Hepatocyte (in vitro differentiated cells): ENCODE data around the gene KRT35. TPM values are rescaled to one million over a fixed set of nuclear protein-coding genes. Genes with fewer than 3 reads are reported as not detected.

ENCODE experiments used
- DNase-seq: peaks from one replicate; pipeline ENCODE4 v3.0.0-alpha.2; 2016; ENCODE audit warnings: low spot score
- H2AFZ ChIP-seq: fragments of 200-600 bp; sonication (generic); 2 replicates; pipeline ENCODE4 v1.6.0; 2016; ENCODE audit warnings: antibody characterized with exemption, mild to moderate bottlenecking
- H3K27ac ChIP-seq: fragments of 200-600 bp; sonication (generic); 2 replicates; pipeline ENCODE4 v1.5.1; 2016; ENCODE audit warnings: mild to moderate bottlenecking
- H3K27me3 ChIP-seq: fragments of 200-600 bp; sonication (generic); 2 replicates; pipeline ENCODE4 v1.6.1; 2016
- H3K36me3 ChIP-seq: fragments of 200-600 bp; sonication (generic); replicated peaks from 2 replicates; pipeline ENCODE4 v1.5.1; 2016; ENCODE audit warnings: low read depth; ENCODE audit not compliant: insufficient read depth
- H3K4me1 ChIP-seq: fragments of 200-600 bp; sonication (generic); 2 replicates; pipeline ENCODE4 v1.5.1; 2016; ENCODE audit warnings: mild to moderate bottlenecking, moderate library complexity; ENCODE audit not compliant: insufficient read depth
- H3K4me2 ChIP-seq: fragments of 200-600 bp; sonication (generic); 2 replicates; pipeline ENCODE4 v1.6.0; 2016
- H3K4me3 ChIP-seq: fragments of 200-600 bp; sonication (generic); 2 replicates; pipeline ENCODE4 v1.5.1; 2016; ENCODE audit warnings: mild to moderate bottlenecking
- H3K79me2 ChIP-seq: fragments of 200-600 bp; sonication (generic); 2 replicates; pipeline ENCODE4 v1.6.0; 2017; ENCODE audit warnings: mild to moderate bottlenecking
- H3K9me2 ChIP-seq: fragments of 200-600 bp; sonication (generic); replicated peaks from 2 replicates; pipeline ENCODE4 v1.6.0; 2017; ENCODE audit warnings: mild to moderate bottlenecking; ENCODE audit not compliant: insufficient read depth
- H3K9me3 ChIP-seq: fragments of 200-600 bp; sonication (generic); 2 replicates; pipeline ENCODE4 v1.5.1; 2016; ENCODE audit warnings: low read depth, mild to moderate bottlenecking
- H4K20me1 ChIP-seq: fragments of 200-600 bp; sonication (generic); 2 replicates; pipeline ENCODE4 v1.6.0; 2016; ENCODE audit warnings: mild to moderate bottlenecking; ENCODE audit not compliant: insufficient read depth, poor library complexity, severe bottlenecking
- CTCF ChIP-seq: fragments of 200-600 bp; sonication (generic); IDR thresholded peaks from 2 replicates; pipeline ENCODE4 v1.5.1; 2016; ENCODE audit warnings: antibody characterized with exemption, mild to moderate bottlenecking; ENCODE audit not compliant: poor library complexity
- EZH2 ChIP-seq: fragments of 200-600 bp; sonication (generic); IDR thresholded peaks from 2 replicates; pipeline ENCODE4 v1.6.1; 2016; ENCODE audit warnings: antibody characterized with exemption, mild to moderate bottlenecking, borderline replicate concordance
- EZH2phosphoT487 ChIP-seq: fragments of 200-600 bp; sonication (generic); IDR thresholded peaks from one replicate; pipeline ENCODE4 v1.6.1; 2018; ENCODE audit warnings: antibody characterized with exemption, mild to moderate bottlenecking, low read depth, moderate library complexity; ENCODE audit not compliant: unreplicated experiment, severe bottlenecking
- WGBS: methylation state at CpG from one replicate; pipeline ENCODE4 v1.1.6; 2016; ENCODE audit warnings: low lambda C conversion rate; ENCODE audit errors: missing lambda C conversion rate; 5-methylcytosine and 5-hydroxymethylcytosine counted together
- polyA plus RNA-seq: library from polyadenylated mRNA; unstranded; fragments of >200 nt; fragmentation: Nextera tagmentation; extraction: Ambion mirVana; gene quantifications from 2 replicates; pipeline ENCODE4 v1.2.1, GENCODE V29; 2016
- total RNA-seq: library from RNA; depleted of rRNA; stranded (reverse); fragments of >200 nt; gene quantifications from 2 replicates; pipeline ENCODE4 v1.2.3, GENCODE V29; 2014

Gene KRT35
- total and polyA plus RNA-seq, 2 experiments from 2014 or later: not detected

GRCh38 chr17:41500131-41500911 lies 19.4 kb upstream of the KRT35 start:
- H3K9me3 ChIP-seq: no peaks in the 10 kb centered on the region
- no peak overlapping the region for H2AFZ ChIP-seq
- WGBS: 71% methylated on average over 15 of the region's 15 CpGs
- DNase-seq: peak; percentile 60
- no peaks in the 10 kb centered on the region for H3K4me1 ChIP-seq
- H3K27me3 ChIP-seq: no peaks in the 10 kb centered on the region
- no peaks in the 10 kb centered on the region for H4K20me1 ChIP-seq
- H3K9me2 ChIP-seq: no peaks in the 10 kb centered on the region
- no peaks in the 10 kb centered on the region for H3K36me3 ChIP-seq
- no peak overlapping the region for H3K4me2 ChIP-seq
- no peak overlapping the region for H3K27ac ChIP-seq
- H3K79me2 ChIP-seq: no peaks in the 10 kb centered on the region
- H3K4me3 ChIP-seq: no peak overlapping the region
- TF ChIP-seq CTCF: no peak
- TF ChIP-seq EZH2: no peak
- no peak for TF ChIP-seq EZH2phosphoT487

GRCh38 chr17:41499714-41500113 lies 18.8 kb upstream of the KRT35 start:
- DNase-seq: no peak
- Histone ChIP-seq H4K20me1 (no peaks in the 10 kb centered on the region), H3K9me2 (no peaks in the 10 kb centered on the region), H3K4me2 (no peak overlapping the region), H3K27ac (no peak overlapping the region), H3K4me3 (no peak overlapping the region), H3K27me3 (no peaks in the 10 kb centered on the region), H3K79me2 (no peaks in the 10 kb centered on the region), H3K36me3 (no peaks in the 10 kb centered on the region), H3K9me3 (no peaks in the 10 kb centered on the region), H3K4me1 (no peaks in the 10 kb centered on the region), H2AFZ (no peak overlapping the region)
- WGBS: 90% methylated on average over 5 of the region's 5 CpGs
- TF ChIP-seq EZH2: no peak

GRCh38 chr17:41498276-41498675 lies 17.3 kb upstream of the KRT35 start:
- Histone ChIP-seq H3K9me3 (no peaks in the 10 kb centered on the region), H4K20me1 (no peaks in the 10 kb centered on the region), H3K27ac (no peak overlapping the region), H3K79me2 (no peaks in the 10 kb centered on the region), H3K9me2 (no peaks in the 10 kb centered on the region), H3K27me3 (no peaks in the 10 kb centered on the region), H3K4me3 (no peak overlapping the region), H3K4me1 (peaks cover 2% of the 10 kb centered on the region), H3K36me3 (no peaks in the 10 kb centered on the region), H2AFZ (no peak overlapping the region), H3K4me2 (no peak overlapping the region)
- DNase-seq: no peak
- WGBS: 75% methylated on average over 6 of the region's 6 CpGs
- TF ChIP-seq EZH2phosphoT487: no peak
- no peak for TF ChIP-seq CTCF

GRCh38 chr17:41496803-41497484 lies 16.0 kb upstream of the KRT35 start:
- Histone ChIP-seq H3K4me2 (no peak overlapping the region), H4K20me1 (no peaks in the 10 kb centered on the region), H3K27ac (no peak overlapping the region), H3K27me3 (no peaks in the 10 kb centered on the region), H3K79me2 (no peaks in the 10 kb centered on the region), H2AFZ (no peak overlapping the region), H3K36me3 (no peaks in the 10 kb centered on the region), H3K4me1 (peaks cover 8% of the 10 kb centered on the region), H3K9me2 (no peaks in the 10 kb centered on the region), H3K4me3 (no peak overlapping the region), H3K9me3 (no peaks in the 10 kb centered on the region)
- peak; percentile 59 for TF ChIP-seq CTCF
- no peak for TF ChIP-seq EZH2
- DNase-seq: peak; percentile 79
- 71% methylated on average over 12 of the region's 12 CpGs for WGBS
